ENCODE data around the gene IGFN1. TPM values are rescaled to one million over a fixed set of nuclear protein-coding genes. Genes with fewer than 3 reads are reported as not detected.

The IGFN1 gene
- total and polyA plus RNA-seq, 2 of the 8 experiments (the other 6 are each of a cell fraction or from before 2014, with no cell fraction given): not detected

GRCh38 chr1:201205036-201205435 lies 14.4 kb downstream of the IGFN1 start:
- H2BK15ac ChIP-seq (ENCODE audit: low read length): no peak overlapping the region
- no peaks in the 10 kb centered on the region for H3K9me3 ChIP-seq (ENCODE audit: insufficient read depth in 2 of 2, low read depth in 1 of 2, low read length in 1 of 2)
- H3K4me3 ChIP-seq (ENCODE audit: extremely low read depth in 1 of 4, insufficient read depth in 2 of 4, low read depth in 3 of 4, low read length in 4 of 4): no peak overlapping the region
- H2AFZ ChIP-seq (ENCODE audit: low read length): no peak overlapping the region
- no peak overlapping the region for H2BK5ac ChIP-seq (ENCODE audit: low read depth, low read length)
- no peak overlapping the region for H3K4ac ChIP-seq (replicated peaks; ENCODE audit: insufficient read length, low read depth, low read length)
- H3K79me1 ChIP-seq (ENCODE audit: low read depth, low read length): no peaks in the 10 kb centered on the region
- no peak overlapping the region for H2BK20ac ChIP-seq (ENCODE audit: low read length)
- TF ChIP-seq E2F6 (IDR thresholded peaks at IDR 0.05) (no peak), CEBPB (IDR thresholded peaks at IDR 0.05; ENCODE audit: low read depth, low read length) (no peak), CTCF (IDR thresholded peaks at IDR 0.05; ENCODE audit: control extremely low read depth in 1 of 3, insufficient read depth in 1 of 3, low read depth in 1 of 3, low read length in 3 of 3) (no peak), TCF12 (IDR thresholded peaks at IDR 0.05; ENCODE audit: low read depth, low read length) (no peak), NANOG (IDR thresholded peaks at IDR 0.05; ENCODE audit: insufficient read depth, low read depth, low read length, poor library complexity, severe bottlenecking) (no peak), RFX5 (IDR thresholded peaks at IDR 0.05; ENCODE audit: borderline replicate concordance, low read depth, low read length) (no peak), HDAC2 (IDR thresholded peaks at IDR 0.05; ENCODE audit: borderline replicate concordance in 1 of 2, low read depth in 2 of 2, low read length in 2 of 2) (no peak), MAFK (IDR thresholded peaks at IDR 0.05; ENCODE audit: low read depth, low read length) (no peak)
- no peak overlapping the region for H4K8ac ChIP-seq (ENCODE audit: extremely low read depth, insufficient read depth, low read length)
- no peak overlapping the region for H3K4me2 ChIP-seq (ENCODE audit: insufficient read depth in 1 of 2, low read depth in 2 of 2, low read length in 2 of 2)
- H2BK12ac ChIP-seq (ENCODE audit: low read depth, low read length): no peak overlapping the region
- H3K18ac ChIP-seq (ENCODE audit: extremely low read depth, low read length): no peak overlapping the region
- H3K36me3 ChIP-seq (ENCODE audit: control insufficient read depth in 2 of 4, insufficient read depth in 4 of 4, low read length in 3 of 4): no peaks in the 10 kb centered on the region
- CTCF ChIA-PET (ENCODE audit: partially characterized antibody): interaction anchor here (0.6 to 3.1 kb wide), 3 partner anchors 10 to 39 kb away, joined by 3 to 14 read pairs (median 5); no protein-coding TSS in a partner anchor
- no peaks in the 10 kb centered on the region for H4K20me1 ChIP-seq (replicated peaks in 1 of 2; ENCODE audit: control insufficient read depth in 1 of 2, insufficient read depth in 2 of 2, low read length in 2 of 2)
- no peak overlapping the region for H4K5ac ChIP-seq (ENCODE audit: insufficient read length, low read depth, low read length)
- H3K27ac ChIP-seq (ENCODE audit: low read depth, low read length): no peak overlapping the region
- no peaks in the 10 kb centered on the region for H3K4me1 ChIP-seq (replicated peaks in 1 of 4; ENCODE audit: control insufficient read depth in 3 of 4, insufficient read depth in 4 of 4, low read length in 3 of 4)
- WGBS, 2 experiments (ENCODE audit: extremely low coverage in 1 of 2, insufficient coverage in 1 of 2, insufficient read length in 1 of 2, insufficient replicate concordance in 2 of 2, low coverage in 1 of 2, low lambda C conversion rate in 2 of 2, missing lambda C conversion rate in 1 of 2): 87% methylated on average over 13 of the region's 13 CpGs; no CpG with 5 or more reads in 1 of the 2 experiments
- H2BK120ac ChIP-seq (replicated peaks; ENCODE audit: low read depth, low read length): no peak overlapping the region
- POLR2A ChIA-PET (ENCODE audit: partially characterized antibody): interaction anchor here (1.7 kb wide), 1 partner anchor 51 kb away, joined by 3 read pairs; the partner anchor contains the start of gene TMEM9
- H3K23me2 ChIP-seq (ENCODE audit: low read depth, low read length): peaks cover 4% of the 10 kb centered on the region; the same call in 1 of the 2 replicates
- H2AK5ac ChIP-seq (ENCODE audit: low read depth, low read length): no peak overlapping the region
- no peaks in the 10 kb centered on the region for H3K79me2 ChIP-seq (ENCODE audit: control insufficient read depth in 1 of 2, insufficient read depth in 2 of 2, low read length in 2 of 2)
- DNase-seq (ENCODE audit: low read depth in 1 of 2, low spot score in 2 of 2) (no peak), FAIRE-seq (no peak)
- no peaks in the 10 kb centered on the region for H3K27me3 ChIP-seq (replicated peaks in 1 of 4; ENCODE audit: control insufficient read depth in 3 of 4, extremely low read depth in 1 of 4, insufficient read depth in 3 of 4, low read length in 3 of 4)
- H3K56ac ChIP-seq (replicated peaks; ENCODE audit: insufficient read length, low read depth, low read length): no peak overlapping the region
- no peak overlapping the region for H3K9ac ChIP-seq (replicated peaks in 1 of 4; ENCODE audit: extremely low read depth in 1 of 4, low read depth in 3 of 4, low read length in 3 of 4)
- no peak overlapping the region for H3K23ac ChIP-seq (ENCODE audit: insufficient read length)
- H4K91ac ChIP-seq (replicated peaks; ENCODE audit: insufficient read length, low read length): no peak overlapping the region
- H3K14ac ChIP-seq (ENCODE audit: insufficient read length): no peak overlapping the region

All from H1 (cell line).